A549 treated with DMSO at 1 μM for 4 hours (cell line): ENCODE results near the gene JPH3. TPM values are rescaled to one million over a fixed set of nuclear protein-coding genes. Genes with fewer than 3 reads are reported as not detected.

Experiments used
- total RNA-seq: library from RNA; stranded (reverse); fragments of 200-300 nt; extraction: Qiagen RNA extraction; gene quantifications from 5 replicates; pipeline ENCODE4 v1.2.3, GENCODE V29; 2022; ENCODE audit warnings: low read depth

The JPH3 gene
- total RNA-seq, result 1.6 to 2.2 TPM (median 2.1 TPM) in 5 replicates

GRCh38 chr16:87602001-87602775, at the start of gene JPH3:
TSS of gene JPH3 (plus strand) at chr16:87602508. CDS start at chr16:87603147, 639 bp downstream.

Other genes with a start within 250 kb of the JPH3 start
- 20.1 to 23.7 TPM (median 21.6 TPM) in 5 replicates for gene FBXO31, start 218.7 kb upstream of the JPH3 start, total RNA-seq
- 75.6 to 88.3 TPM (median 87.4 TPM) in 5 replicates for gene MAP1LC3B, start 210.2 kb upstream of the JPH3 start, total RNA-seq
- gene ZCCHC14, start 109.5 kb upstream of the JPH3 start, total RNA-seq, result 8.4 to 11.6 TPM (median 10.4 TPM) in 5 replicates
- gene KLHDC4, start 163.5 kb downstream of the JPH3 start, total RNA-seq, result 36.2 to 42.7 TPM (median 39.6 TPM) in 5 replicates